WTC11 (cell line): ENCODE results near the gene PRKG2. TPM values are rescaled to one million over a fixed set of nuclear protein-coding genes. Genes with fewer than 3 reads are reported as not detected.

Experiments
- ATAC-seq: fragments of 200-7000 bp; cut with Tn5 transposase; 2 replicates; pipeline ENCODE4 v1.10.0; 2021; ENCODE audit warnings: mild to moderate bottlenecking, moderate library complexity
- CTCF ChIA-PET: fragments of 300-600 bp; sonication (Branson Sonifier 250); formaldehyde crosslinking; loops from one replicate; lab custom pipeline; 2021; ENCODE audit warnings: antibody characterized with exemption; lab: Charles Lee
- POLR2A ChIA-PET: fragments of 350-600 bp; sonication (Branson Sonifier 250); formaldehyde crosslinking; loops from one replicate; lab custom pipeline; 2021; ENCODE audit warnings: antibody characterized with exemption; lab: Charles Lee
- DNase-seq: peaks from one replicate; pipeline ENCODE4 v3.0.0; 2021; ENCODE audit warnings: low spot score
- H3K27ac Mint-ChIP-seq: 2 replicates; pipeline ENCODE4 v1.8.0; 2021; ENCODE audit warnings: mixed read lengths
- H3K27me3 Mint-ChIP-seq: 2 replicates; pipeline ENCODE4 v1.8.0; 2021; ENCODE audit warnings: low read depth, mild to moderate bottlenecking, moderate library complexity, mixed read lengths
- H3K36me3 Mint-ChIP-seq: 2 replicates; pipeline ENCODE4 v1.8.0; 2021; ENCODE audit warnings: mixed read lengths
- H3K4me1 Mint-ChIP-seq: 2 replicates; pipeline ENCODE4 v1.8.0; 2022; ENCODE audit warnings: mixed read lengths
- H3K4me3 Mint-ChIP-seq: 2 replicates; pipeline ENCODE4 v1.8.0; 2021; ENCODE audit warnings: mild to moderate bottlenecking, moderate library complexity, mixed read lengths
- H3K9me3 Mint-ChIP-seq: 2 replicates; pipeline ENCODE4 v1.8.0; 2021; ENCODE audit warnings: mixed read lengths
- AFF4 ChIP-seq: sonication (generic); formaldehyde crosslinking; IDR thresholded peaks from 2 replicates; pipeline ENCODE4 v1.8.1; 2023; ENCODE audit warnings: mild to moderate bottlenecking, missing genetic modification reagents, borderline replicate concordance
- ELF4 ChIP-seq: sonication (generic); formaldehyde crosslinking; IDR thresholded peaks from 2 replicates; pipeline ENCODE4 v1.8.1; 2022; ENCODE audit warnings: low read depth, mild to moderate bottlenecking, moderate library complexity, missing genetic modification reagents
- ERG ChIP-seq: fragments of 250-450 bp; sonication (Bioruptor Pico); IDR thresholded peaks from 2 replicates; pipeline ENCODE4 v1.8.0; 2021; ENCODE audit warnings: mild to moderate bottlenecking
- GABPB1 ChIP-seq: sonication (generic); formaldehyde crosslinking; IDR thresholded peaks from 2 replicates; pipeline ENCODE4 v1.8.1; 2023; ENCODE audit warnings: mild to moderate bottlenecking, missing genetic modification reagents
- NFE2L1 ChIP-seq: sonication (generic); formaldehyde crosslinking; IDR thresholded peaks from 2 replicates; pipeline ENCODE4 v1.8.1; 2023; ENCODE audit warnings: missing genetic modification reagents
- NFYB ChIP-seq: sonication (generic); formaldehyde crosslinking; conservative IDR thresholded peaks from 2 replicates; pipeline ENCODE4 v1.8.0; 2022; ENCODE audit warnings: low read depth, missing genetic modification reagents
- NR3C1 ChIP-seq: sonication (generic); formaldehyde crosslinking; conservative IDR thresholded peaks from 2 replicates; pipeline ENCODE4 v1.8.1; 2023; ENCODE audit warnings: low read depth, mild to moderate bottlenecking, missing genetic modification reagents
- SP1 ChIP-seq: sonication (generic); formaldehyde crosslinking; conservative IDR thresholded peaks from 2 replicates; pipeline ENCODE4 v1.8.1; 2022; ENCODE audit warnings: missing genetic modification reagents
- ZBTB43 ChIP-seq: sonication (generic); formaldehyde crosslinking; IDR thresholded peaks from 2 replicates; pipeline ENCODE4 v1.8.1; 2023; ENCODE audit warnings: mild to moderate bottlenecking, missing genetic modification reagents
- ZNF219 ChIP-seq: sonication (generic); formaldehyde crosslinking; IDR thresholded peaks from 2 replicates; pipeline ENCODE4 v1.8.0; 2023; ENCODE audit warnings: missing genetic modification reagents, mild to moderate bottlenecking, borderline replicate concordance
- total RNA-seq: library from RNA; stranded (reverse); gene quantifications from 3 replicates; pipeline ENCODE4 v1.2.3, GENCODE V29; 2021
- TF ChIP-seq, protein P1 (sequence below): sonication (generic); formaldehyde crosslinking; IDR thresholded peaks from 2 replicates; pipeline ENCODE4 v1.8.0; 2022; ENCODE audit warnings: missing genetic modification reagents
- TF ChIP-seq, protein P2 (sequence below): sonication (generic); formaldehyde crosslinking; IDR thresholded peaks from 2 replicates; pipeline ENCODE4 v1.8.1; 2022; ENCODE audit warnings: mild to moderate bottlenecking, moderate library complexity, missing genetic modification reagents

PRKG2 gene
- total RNA-seq, 1 experiment from 2014 or later: 2.7 TPM

GRCh38 chr4:81084634-81085033, 130.4 kb downstream of the PRKG2 start (continued):
- no peak for TF ChIP-seq AFF4 (CRISPR knock-in tag)
- no peak for TF ChIP-seq NR3C1 (CRISPR knock-in tag)

DNA sequence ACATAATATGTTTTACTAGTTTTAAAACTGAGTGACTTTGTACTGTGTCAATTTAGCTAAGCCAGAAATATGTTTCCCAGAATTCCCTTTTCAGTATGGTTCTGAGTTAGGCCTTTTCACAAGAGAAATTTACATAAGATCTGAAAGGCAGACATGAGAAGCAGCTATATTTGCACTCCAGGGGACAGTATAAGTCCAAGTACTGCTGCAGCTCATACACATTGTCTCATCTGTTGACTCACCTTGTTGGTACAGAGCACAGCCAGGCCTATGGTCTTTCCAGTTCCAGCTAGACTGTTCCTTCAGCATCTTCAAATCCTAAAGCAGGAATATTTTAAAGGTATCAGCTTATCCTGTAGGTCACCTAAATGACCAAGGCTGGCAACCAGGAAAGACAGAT, 131.0 kb downstream of the PRKG2 start:
- POLR2A ChIA-PET: no interaction called here
- H3K27me3 Mint-ChIP-seq: no peaks in the 10 kb centered on the region
- TF ChIP-seq, protein P1, sequence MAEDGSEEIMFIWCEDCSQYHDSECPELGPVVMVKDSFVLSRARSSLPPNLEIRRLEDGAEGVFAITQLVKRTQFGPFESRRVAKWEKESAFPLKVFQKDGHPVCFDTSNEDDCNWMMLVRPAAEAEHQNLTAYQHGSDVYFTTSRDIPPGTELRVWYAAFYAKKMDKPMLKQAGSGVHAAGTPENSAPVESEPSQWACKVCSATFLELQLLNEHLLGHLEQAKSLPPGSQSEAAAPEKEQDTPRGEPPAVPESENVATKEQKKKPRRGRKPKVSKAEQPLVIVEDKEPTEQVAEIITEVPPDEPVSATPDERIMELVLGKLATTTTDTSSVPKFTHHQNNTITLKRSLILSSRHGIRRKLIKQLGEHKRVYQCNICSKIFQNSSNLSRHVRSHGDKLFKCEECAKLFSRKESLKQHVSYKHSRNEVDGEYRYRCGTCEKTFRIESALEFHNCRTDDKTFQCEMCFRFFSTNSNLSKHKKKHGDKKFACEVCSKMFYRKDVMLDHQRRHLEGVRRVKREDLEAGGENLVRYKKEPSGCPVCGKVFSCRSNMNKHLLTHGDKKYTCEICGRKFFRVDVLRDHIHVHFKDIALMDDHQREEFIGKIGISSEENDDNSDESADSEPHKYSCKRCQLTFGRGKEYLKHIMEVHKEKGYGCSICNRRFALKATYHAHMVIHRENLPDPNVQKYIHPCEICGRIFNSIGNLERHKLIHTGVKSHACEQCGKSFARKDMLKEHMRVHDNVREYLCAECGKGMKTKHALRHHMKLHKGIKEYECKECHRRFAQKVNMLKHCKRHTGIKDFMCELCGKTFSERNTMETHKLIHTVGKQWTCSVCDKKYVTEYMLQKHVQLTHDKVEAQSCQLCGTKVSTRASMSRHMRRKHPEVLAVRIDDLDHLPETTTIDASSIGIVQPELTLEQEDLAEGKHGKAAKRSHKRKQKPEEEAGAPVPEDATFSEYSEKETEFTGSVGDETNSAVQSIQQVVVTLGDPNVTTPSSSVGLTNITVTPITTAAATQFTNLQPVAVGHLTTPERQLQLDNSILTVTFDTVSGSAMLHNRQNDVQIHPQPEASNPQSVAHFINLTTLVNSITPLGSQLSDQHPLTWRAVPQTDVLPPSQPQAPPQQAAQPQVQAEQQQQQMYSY (CRISPR knock-in tag): no peak
- TF ChIP-seq, all 79 proteins: peak for 0
- Mint-ChIP-seq H3K4me1 (no peaks in the 10 kb centered on the region), H3K27ac (no peak overlapping the region), H3K4me3 (no peak overlapping the region), H3K9me3 (peaks cover 35% of the 10 kb centered on the region), H3K36me3 (peaks cover 21% of the 10 kb centered on the region)
- CTCF ChIA-PET: no interaction called here
- DNase-seq (no peak), ATAC-seq (no peak)

GRCh38 chr4:81081156-81081555, 133.9 kb downstream of the PRKG2 start:
- Mint-ChIP-seq H3K4me1 (no peaks in the 10 kb centered on the region), H3K36me3 (peaks cover 21% of the 10 kb centered on the region), H3K27me3 (no peaks in the 10 kb centered on the region), H3K4me3 (no peak overlapping the region), H3K9me3 (peaks cover 35% of the 10 kb centered on the region), H3K27ac (no peak overlapping the region)
- no peak for DNase-seq
- no peak for ATAC-seq
- CTCF ChIA-PET: interaction anchor here (0.8 to 1.4 kb wide), 2 partner anchors 11 to 271 kb away, joined by 4 read pairs; no protein-coding TSS in a partner anchor
- POLR2A ChIA-PET: no interaction called here
- TF ChIP-seq GABPB1 (CRISPR knock-in tag) (no peak), ZBTB43 (no peak), NFE2L1 (no peak), ZNF219 (no peak), ERG (no peak), ELF4 (CRISPR knock-in tag) (no peak), NFYB (CRISPR knock-in tag) (no peak), SP1 (CRISPR knock-in tag) (no peak)
- TF ChIP-seq, protein P2, sequence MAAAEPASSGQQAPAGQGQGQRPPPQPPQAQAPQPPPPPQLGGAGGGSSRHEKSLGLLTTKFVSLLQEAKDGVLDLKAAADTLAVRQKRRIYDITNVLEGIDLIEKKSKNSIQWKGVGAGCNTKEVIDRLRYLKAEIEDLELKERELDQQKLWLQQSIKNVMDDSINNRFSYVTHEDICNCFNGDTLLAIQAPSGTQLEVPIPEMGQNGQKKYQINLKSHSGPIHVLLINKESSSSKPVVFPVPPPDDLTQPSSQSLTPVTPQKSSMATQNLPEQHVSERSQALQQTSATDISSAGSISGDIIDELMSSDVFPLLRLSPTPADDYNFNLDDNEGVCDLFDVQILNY: no peak
